OCI-LY7 (cell line): Measurements from ENCODE around the gene IP6K2. TPM values are rescaled to one million over a fixed set of nuclear protein-coding genes. Genes with fewer than 3 reads are reported as not detected.

ENCODE experiments used
- BruUV-seq: library from RNA; stranded (reverse); fragments of 400-500 nt; replicated peaks from 2 replicates; lab custom pipeline; 2021; lab: Mats Ljungman, UMichigan
- CTCF ChIA-PET: fragments of 300-600 bp; sonication (Branson Sonifier 250); formaldehyde crosslinking; loops from one replicate; lab custom pipeline; 2022; ENCODE audit warnings: antibody characterized with exemption; ENCODE audit not compliant: unreplicated experiment; lab: Charles Lee
- POLR2A ChIA-PET: fragments of 300-600 bp; sonication (Branson Sonifier 250); formaldehyde crosslinking; loops from one replicate; lab custom pipeline; 2022; ENCODE audit warnings: antibody characterized with exemption; lab: Charles Lee
- DNase-seq: peaks from one replicate; pipeline ENCODE4 v3.0.0-alpha.2; 2015; ENCODE audit warnings: low spot score
- H2AFZ ChIP-seq: fragments of 200-600 bp; sonication (generic), shearing (Covaris generic); 2 replicates; pipeline ENCODE4 v1.6.1; 2014; ENCODE audit warnings: mild to moderate bottlenecking, antibody characterized with exemption, low read length, moderate library complexity
- H3K27ac ChIP-seq: fragments of 200-600 bp; sonication (generic); 2 replicates; pipeline ENCODE4 v1.5.1; 2014; ENCODE audit warnings: mixed run types, low read depth, mild to moderate bottlenecking, moderate library complexity, low read length, inconsistent platforms; ENCODE audit not compliant: poor library complexity, severe bottlenecking
- H3K36me3 ChIP-seq: fragments of 200-600 bp; sonication (generic); 2 replicates; pipeline ENCODE4 v1.6.1; 2014; ENCODE audit warnings: mild to moderate bottlenecking, antibody characterized with exemption, low read length, moderate library complexity, mixed read lengths; ENCODE audit not compliant: insufficient read depth
- H3K4me1 ChIP-seq: fragments of 200-600 bp; sonication (generic); 2 replicates; pipeline ENCODE4 v1.5.1; 2014; ENCODE audit warnings: mild to moderate bottlenecking, low read length; ENCODE audit not compliant: insufficient read depth, poor library complexity, severe bottlenecking
- H3K4me2 ChIP-seq: fragments of 200-600 bp; sonication (generic); 2 replicates; pipeline ENCODE4 v1.6.1; 2014; ENCODE audit warnings: mild to moderate bottlenecking, low read length
- H3K4me3 ChIP-seq: fragments of 200-600 bp; sonication (generic); 2 replicates; pipeline ENCODE4 v1.5.1; 2014; ENCODE audit warnings: mild to moderate bottlenecking, low read depth, low read length; ENCODE audit not compliant: poor library complexity, severe bottlenecking
- H3K79me2 ChIP-seq: fragments of 200-600 bp; sonication (generic); 2 replicates; pipeline ENCODE4 v1.6.1; 2016; ENCODE audit warnings: low read depth, mild to moderate bottlenecking, low read length, moderate library complexity, mixed read lengths; ENCODE audit not compliant: insufficient read depth
- H3K9me2 ChIP-seq: fragments of 200-600 bp; sonication (generic); 2 replicates; pipeline ENCODE4 v1.6.1; 2016; ENCODE audit warnings: mild to moderate bottlenecking, low read length, mixed read lengths; ENCODE audit not compliant: insufficient read depth
- H3K9me3 ChIP-seq: fragments of 200-600 bp; sonication (generic); 2 replicates; pipeline ENCODE4 v1.6.1; 2014; ENCODE audit warnings: mild to moderate bottlenecking, mixed run types, low read length, mixed read lengths
- H4K20me1 ChIP-seq: fragments of 200-600 bp; sonication (generic); 2 replicates; pipeline ENCODE4 v1.6.1; 2014; ENCODE audit warnings: mild to moderate bottlenecking, antibody characterized with exemption, low read length, moderate library complexity, mixed read lengths; ENCODE audit not compliant: insufficient read depth
- CTCF ChIP-seq: fragments of 200-600 bp; sonication (generic); conservative IDR thresholded peaks from 2 replicates; pipeline ENCODE4 v1.5.1; 2014; ENCODE audit warnings: mild to moderate bottlenecking, antibody characterized with exemption, low read length, moderate library complexity, mixed read lengths
- EZH2phosphoT487 ChIP-seq: fragments of 200-600 bp; sonication (generic); IDR thresholded peaks from 2 replicates; pipeline ENCODE4 v1.6.1; 2018; ENCODE audit warnings: low read depth, borderline replicate concordance, mild to moderate bottlenecking, mixed run types, antibody characterized with exemption, low read length, moderate library complexity, mixed read lengths
- intact Hi-C: fragments of 100-400 bp; cut with micrococcal nuclease; formaldehyde crosslinking; loops from one replicate; pipeline ENCODE4 v1.10.0; 2022; ENCODE audit not compliant: unreplicated experiment
- total RNA-seq, 2 experiments: library from RNA; depleted of rRNA in 1 of 2; stranded (reverse); fragments of >200 nt in 1 of 2; shearing (Covaris generic) in 1 of 2; gene quantifications; 2 replicates each; pipeline ENCODE4 v1.2.3, GENCODE V29; 2014 to 2022

The IP6K2 gene
- total RNA-seq, 2 experiments from 2014 or later = 77.0 to 92.7 TPM

GRCh38 chr3:48686538-48687219 is 30.3 kb downstream of the IP6K2 start:
- ChIA-PET CTCF (no interaction called here), POLR2A (interaction anchor here (0.6 kb wide), 3 partner anchors 10 to 320 kb away, joined by 3 to 4 read pairs (median 4); no protein-coding TSS in a partner anchor)
- intact Hi-C loops = loop anchor here (1.0 kb wide), 1 partner anchor 51 kb away; the partner anchor contains the start of gene SLC26A6
- H3K36me3 ChIP-seq = peaks cover 49% of the 10 kb centered on the region
- no peak overlapping the region; the same call in 1 of the 2 replicates for H2AFZ ChIP-seq
- BruUV-seq = no TSS peak
- peak overlapping the region; percentile 42 for H3K27ac ChIP-seq
- no peaks in the 10 kb centered on the region for H4K20me1 ChIP-seq
- H3K4me1 ChIP-seq = peaks cover 33% of the 10 kb centered on the region
- no peak for TF ChIP-seq CTCF
- TF ChIP-seq EZH2phosphoT487 = no peak
- DNase-seq = no peak
- H3K9me2 ChIP-seq = no peaks in the 10 kb centered on the region
- H3K79me2 ChIP-seq = peaks cover 7% of the 10 kb centered on the region; the same call in 1 of the 2 replicates
- H3K9me3 ChIP-seq = no peaks in the 10 kb centered on the region
- no peak overlapping the region for H3K4me3 ChIP-seq
- peak overlapping the region; percentile 93 for H3K4me2 ChIP-seq

- peak within 1 kb of the TSS; percentile 84 for H3K4me3 ChIP-seq
- H2AFZ ChIP-seq = peak within 1 kb of the TSS; percentile 54; the same call in 1 of the 2 replicates
- no peaks in the 10 kb centered on the region for H4K20me1 ChIP-seq
- intact Hi-C loops = loop anchor here (1.0 to 2.0 kb wide), 2 partner anchors 23 to 51 kb away; partner anchors contain the start of genes CELSR3 and SLC26A6
- peaks cover 50% of the 10 kb centered on the region for H3K36me3 ChIP-seq
- no TSS peak for BruUV-seq
- peak; percentile 94 for DNase-seq
- H3K27ac ChIP-seq = peak within 1 kb of the TSS; percentile 75
- peaks cover 33% of the 10 kb centered on the region for H3K4me1 ChIP-seq
- peaks cover 7% of the 10 kb centered on the region; the same call in 1 of the 2 replicates for H3K79me2 ChIP-seq
- TF ChIP-seq EZH2phosphoT487 (no peak), CTCF (peak; percentile 81)
- H3K9me3 ChIP-seq = no peaks in the 10 kb centered on the region
- CTCF ChIA-PET = interaction anchor here (0.6 to 1.0 kb wide), 2 partner anchors 129 to 266 kb away, joined by 3 read pairs; partner anchors contain the start of gene PFKFB4
- POLR2A ChIA-PET = interaction anchor here (0.5 to 0.6 kb wide), 4 partner anchors 11 to 319 kb away, joined by 3 to 5 read pairs (median 4); no protein-coding TSS in a partner anchor
- H3K4me2 ChIP-seq = peak within 1 kb of the TSS; percentile 93
- no peaks in the 10 kb centered on the region for H3K9me2 ChIP-seq
These were observed 31.2 kb downstream of the IP6K2 start, which contains the start of gene NCKIPSD for GRCh38 chr3:48685603-48686511. Gene NCKIPSD, minus strand, starts transcription at chr3:48685915. Its CDS starts 108 bp downstream, at chr3:48685807.
